Fibroblast of mammary gland (primary cell): ENCODE measurements around the gene UBTF.
"Not testable (repeated sequence)": the region's sequence is repeated elsewhere in the genome, so short reads cannot be mapped to it uniquely, and the experiment has no call there.

Source experiments
- DNase-seq: peaks from one replicate; pipeline ENCODE4 v3.0.0-alpha.2; 2010; ENCODE audit warnings: low read depth
- H3K4me3 ChIP-seq: 2 replicates; pipeline ENCODE4 v1.5.1; 2011; ENCODE audit warnings: low read depth, mild to moderate bottlenecking, low read length, moderate library complexity; ENCODE audit not compliant: control insufficient read depth
- TF ChIP-seq, protein P1 (sequence below): conservative IDR thresholded peaks from 2 replicates; pipeline ENCODE4 v1.5.1; 2011; ENCODE audit warnings: low read depth, low read length, inconsistent platforms; ENCODE audit not compliant: control insufficient read depth, insufficient read depth

UBTF gene

DNA sequence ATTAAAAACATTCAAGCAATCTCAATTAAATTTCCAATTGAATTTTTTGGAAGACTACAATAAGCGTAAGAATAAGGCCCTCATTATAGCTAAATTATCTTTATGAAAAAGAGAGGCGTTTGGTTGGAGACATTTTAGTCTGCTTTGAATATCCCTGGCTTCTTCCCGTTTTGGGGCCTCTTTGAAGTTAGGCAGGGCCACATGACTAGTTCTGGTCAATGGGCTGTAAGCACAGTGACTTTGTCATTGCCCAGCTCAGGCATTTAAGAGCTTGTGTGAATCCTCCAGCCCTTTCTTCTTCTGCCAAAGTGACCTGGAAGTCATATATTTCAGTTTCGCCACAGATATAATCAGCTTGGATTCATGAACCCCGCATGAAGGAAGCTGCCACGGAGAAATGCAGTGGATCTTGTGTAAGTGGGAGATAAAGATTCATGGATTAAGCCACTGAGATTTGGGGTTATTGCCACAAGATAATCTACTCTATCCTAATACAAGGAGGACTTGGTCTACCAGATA lies 21.7 kb upstream of the UBTF start:
- TF ChIP-seq, protein P1, sequence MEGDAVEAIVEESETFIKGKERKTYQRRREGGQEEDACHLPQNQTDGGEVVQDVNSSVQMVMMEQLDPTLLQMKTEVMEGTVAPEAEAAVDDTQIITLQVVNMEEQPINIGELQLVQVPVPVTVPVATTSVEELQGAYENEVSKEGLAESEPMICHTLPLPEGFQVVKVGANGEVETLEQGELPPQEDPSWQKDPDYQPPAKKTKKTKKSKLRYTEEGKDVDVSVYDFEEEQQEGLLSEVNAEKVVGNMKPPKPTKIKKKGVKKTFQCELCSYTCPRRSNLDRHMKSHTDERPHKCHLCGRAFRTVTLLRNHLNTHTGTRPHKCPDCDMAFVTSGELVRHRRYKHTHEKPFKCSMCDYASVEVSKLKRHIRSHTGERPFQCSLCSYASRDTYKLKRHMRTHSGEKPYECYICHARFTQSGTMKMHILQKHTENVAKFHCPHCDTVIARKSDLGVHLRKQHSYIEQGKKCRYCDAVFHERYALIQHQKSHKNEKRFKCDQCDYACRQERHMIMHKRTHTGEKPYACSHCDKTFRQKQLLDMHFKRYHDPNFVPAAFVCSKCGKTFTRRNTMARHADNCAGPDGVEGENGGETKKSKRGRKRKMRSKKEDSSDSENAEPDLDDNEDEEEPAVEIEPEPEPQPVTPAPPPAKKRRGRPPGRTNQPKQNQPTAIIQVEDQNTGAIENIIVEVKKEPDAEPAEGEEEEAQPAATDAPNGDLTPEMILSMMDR = no peak
- H3K4me3 ChIP-seq = no peak overlapping the region
- DNase-seq = no peak

DNA sequence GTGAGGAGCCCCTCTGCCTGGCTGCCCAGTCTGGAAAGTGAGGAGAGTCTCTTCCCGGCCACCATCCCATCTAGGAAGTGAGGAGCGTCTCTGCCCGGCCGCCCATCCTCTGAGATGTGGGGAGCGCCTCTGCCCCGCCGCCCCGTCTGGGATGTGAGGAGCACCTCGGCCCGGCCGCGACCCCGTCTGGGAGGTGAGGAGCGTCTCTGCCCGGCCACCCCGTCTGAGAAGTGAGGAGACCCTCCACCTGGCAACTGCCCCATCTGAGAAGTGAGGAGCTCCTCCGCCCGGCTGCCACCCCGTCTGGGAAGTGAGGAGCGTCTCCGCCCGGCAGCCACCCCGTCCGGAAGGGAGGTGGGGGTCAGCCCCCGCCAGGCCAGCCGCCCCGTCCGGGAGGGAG lies 18.4 kb upstream of the UBTF start:
- not testable (repeated sequence) for H3K4me3 ChIP-seq, DNase-seq

DNA sequence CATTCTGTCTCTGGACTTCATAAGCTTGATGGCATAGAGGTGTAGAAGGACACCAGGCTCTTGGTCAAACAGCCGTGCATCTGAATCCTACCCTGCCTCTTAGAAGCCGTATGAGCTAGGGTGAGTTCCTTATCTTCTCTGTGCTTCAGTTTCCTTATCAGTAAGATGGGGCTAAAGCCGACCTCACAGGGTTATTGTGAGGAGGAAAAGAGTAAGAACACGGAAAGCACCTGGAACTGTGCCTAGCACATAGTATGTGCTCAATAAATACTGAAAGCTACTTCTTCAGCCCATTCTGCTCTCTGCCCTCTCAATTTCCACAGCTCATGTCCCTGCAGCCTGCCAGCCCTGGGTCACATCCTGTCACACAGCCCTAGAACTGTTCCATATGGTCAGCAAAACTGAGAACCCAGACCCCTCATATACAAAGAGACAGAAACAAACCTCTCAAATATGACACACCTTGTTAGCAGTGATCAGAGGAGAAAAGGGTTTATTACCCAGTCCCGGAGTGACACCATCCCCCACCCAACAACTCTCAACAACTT lies 17.0 kb upstream of the UBTF start:
- H3K4me3 ChIP-seq = no peak overlapping the region
- DNase-seq = no peak
- TF ChIP-seq, protein P1 = no peak

DNA sequence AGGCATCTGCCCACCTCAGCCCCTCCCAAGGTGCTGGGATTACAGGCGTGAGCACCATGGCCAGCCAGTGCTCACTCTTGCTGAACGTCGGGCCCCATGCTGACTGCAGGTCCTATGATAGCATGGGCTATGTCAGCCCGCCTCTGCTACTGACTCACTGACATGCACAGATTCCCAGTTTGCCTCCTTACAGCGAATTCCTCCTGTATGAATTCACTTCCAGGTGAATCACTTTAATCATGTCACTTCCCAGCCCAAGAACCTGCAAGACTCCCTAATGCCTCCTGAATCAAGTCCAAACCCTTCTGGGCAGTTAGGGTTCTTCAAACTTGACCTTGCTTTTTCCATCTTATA lies 16.1 kb upstream of the UBTF start:
- peak; percentile 49 for DNase-seq
- TF ChIP-seq, protein P1 = no peak
- no peak overlapping the region for H3K4me3 ChIP-seq

DNA sequence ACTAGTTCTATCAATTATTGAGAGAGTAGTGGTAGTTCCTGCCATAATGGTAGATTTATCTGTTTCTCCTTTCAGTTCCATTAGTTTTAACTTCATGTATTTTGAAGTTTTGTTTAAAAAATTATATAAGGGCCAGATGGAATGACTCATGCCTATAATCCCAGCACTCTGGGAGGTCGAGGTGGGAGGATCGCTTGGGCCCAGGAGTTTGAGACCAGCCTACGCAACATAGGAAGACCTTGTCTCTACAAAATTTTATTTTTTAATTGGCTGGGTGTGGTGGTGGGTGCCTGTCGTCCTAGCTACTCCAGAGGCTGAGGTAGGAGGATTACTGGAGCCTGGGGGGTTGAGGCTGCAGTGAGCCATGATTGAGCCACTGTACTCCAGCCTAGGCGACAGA lies 14.1 kb upstream of the UBTF start:
- TF ChIP-seq, protein P1 = no peak
- no peak overlapping the region for H3K4me3 ChIP-seq
- DNase-seq = no peak

DNA sequence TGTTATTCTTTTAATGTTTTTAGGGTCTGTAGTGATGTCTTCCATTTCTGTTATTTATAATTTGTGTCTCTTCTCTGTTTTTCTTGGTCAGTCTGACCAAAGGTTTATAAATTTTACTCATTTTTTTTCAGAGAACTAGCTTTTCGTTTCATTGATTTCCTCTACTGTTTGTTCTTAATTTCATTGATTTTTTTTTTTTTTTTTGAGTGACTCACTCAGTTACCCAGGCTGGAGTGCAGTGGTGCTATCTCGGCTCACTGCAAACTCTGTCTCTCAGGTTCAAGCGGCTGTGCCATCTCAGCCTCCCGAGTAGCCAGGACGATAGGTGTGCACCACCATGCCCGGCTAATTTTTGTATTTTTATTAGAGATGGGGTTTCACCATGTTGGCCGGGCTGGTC lies 12.6 kb upstream of the UBTF start:
- DNase-seq = no peak
- TF ChIP-seq, protein P1 = no peak
- no peak overlapping the region for H3K4me3 ChIP-seq

DNA sequence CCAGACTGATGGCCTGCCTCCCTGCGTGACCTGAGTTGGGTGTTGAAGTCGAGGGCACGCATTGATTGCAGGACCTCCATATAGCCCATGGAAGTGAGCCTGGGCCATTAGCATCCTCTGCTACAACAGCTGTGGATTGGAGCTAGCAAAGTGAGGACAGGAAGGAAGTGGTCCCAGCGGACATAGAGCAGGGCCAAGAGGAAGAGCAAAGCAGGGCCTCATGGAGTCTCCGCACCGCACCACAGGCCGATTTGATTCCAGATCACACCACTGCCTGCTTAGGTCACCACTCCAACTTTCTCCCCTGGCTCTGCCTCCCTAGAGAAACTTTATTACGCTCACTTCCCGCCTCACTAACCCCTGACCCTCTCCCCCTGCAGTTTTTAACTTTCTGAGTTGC lies 10.7 kb upstream of the UBTF start:
- TF ChIP-seq, protein P1 = no peak
- no peak overlapping the region for H3K4me3 ChIP-seq
- no peak for DNase-seq

DNA sequence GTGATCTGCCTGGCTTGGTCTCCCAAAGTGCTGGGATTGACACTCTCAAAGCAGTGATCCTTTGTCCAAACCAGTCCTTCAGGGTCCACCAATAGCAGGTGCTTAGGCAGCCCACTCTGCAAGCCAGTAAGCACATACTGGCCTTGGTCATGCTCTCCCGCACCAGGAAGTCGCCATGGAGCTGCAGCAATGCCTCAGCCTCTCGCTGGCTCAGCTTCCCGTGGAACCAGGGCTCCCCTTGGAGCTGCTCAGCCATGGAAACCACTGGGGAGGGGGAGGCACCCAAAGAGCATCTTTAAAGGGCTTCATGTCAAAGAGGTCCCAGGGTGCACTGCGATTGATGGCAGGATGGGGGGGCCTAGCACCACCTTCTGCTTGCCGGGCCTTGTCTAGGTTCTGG lies 9.6 kb upstream of the UBTF start:
- H3K4me3 ChIP-seq = no peak overlapping the region
- no peak for DNase-seq
- TF ChIP-seq, protein P1 = no peak
